ENCODE measurements around the gene MAG. TPM values are rescaled to one million over a fixed set of nuclear protein-coding genes. Genes with fewer than 3 reads are reported as not detected.

Gene MAG
- total RNA-seq, 2 donors from 2014 or later, result 0.61 to 1.7 TPM

- ATAC-seq (no peak), DNase-seq (ENCODE audit: low spot score in 2 of 2) (peak in 1 of 2 donors; percentile 41)
- Mint-ChIP-seq H3K36me3 (no peaks in the 10 kb centered on the region), H3K27ac (peak overlapping the region in 1 of 2 donors; percentile 29), H3K9me3 (no peaks in the 10 kb centered on the region)
These were observed 30.4 kb upstream of the MAG start for GRCh38 chr19:35261356-35262100.

DNA sequence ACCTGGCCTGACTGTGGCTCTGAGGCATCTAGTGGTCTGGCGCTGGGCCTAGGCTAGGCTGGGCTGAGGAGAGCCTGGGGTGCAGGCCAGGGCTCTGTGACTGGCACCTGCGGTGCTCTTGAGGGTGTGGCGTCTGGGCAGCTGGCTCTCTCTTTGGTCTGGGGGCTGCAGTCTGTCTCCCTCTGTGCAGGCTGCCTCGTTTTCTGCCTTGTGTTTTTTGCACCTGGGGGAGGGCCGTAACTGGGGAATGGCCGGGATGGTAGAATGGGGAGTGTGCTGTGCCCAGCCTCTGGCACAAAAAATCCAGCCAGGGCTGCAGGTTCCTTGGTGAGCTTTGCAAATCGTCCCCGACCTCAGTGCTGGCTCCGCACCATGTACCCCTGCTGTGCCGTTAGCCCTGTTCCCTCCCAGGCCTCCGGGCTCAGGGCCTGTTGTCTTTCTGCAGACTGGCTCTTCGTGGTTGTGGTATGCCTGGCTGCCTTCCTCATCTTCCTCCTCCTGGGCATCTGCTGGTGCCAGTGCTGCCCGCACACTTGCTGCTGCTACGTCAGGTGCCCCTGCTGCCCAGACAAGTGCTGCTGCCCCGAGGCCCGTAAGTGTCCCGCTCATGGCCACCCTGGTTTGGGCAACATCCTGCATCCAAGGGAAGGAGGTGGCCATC is 29.7 kb upstream of the MAG start:
- Mint-ChIP-seq H3K27ac (peak overlapping the region in 1 of 2 donors; percentile 40), H3K9me3 (no peaks in the 10 kb centered on the region), H3K36me3 (peaks cover 0 to under 1% of the 10 kb centered on the region in 2 donors)
- DNase-seq (ENCODE audit: low spot score in 2 of 2), result peak in 1 of 2 donors; percentile 51
- no peak for ATAC-seq

GRCh38 chr19:35264268-35265125 is 27.5 kb upstream of the MAG start:
- H3K27ac Mint-ChIP-seq, result peak overlapping the region; percentile 0 to 58
- H3K9me3 Mint-ChIP-seq, result no peaks in the 10 kb centered on the region
- ATAC-seq (no peak), DNase-seq (ENCODE audit: low spot score in 2 of 2) (peak in 1 of 2 donors; percentile 53)
- peaks cover 0 to 6% of the 10 kb centered on the region in 2 donors for H3K36me3 Mint-ChIP-seq

GRCh38 chr19:35265126-35265899 is 26.6 kb upstream of the MAG start:
- ATAC-seq, result no peak
- Mint-ChIP-seq H3K27ac (peak overlapping the region; percentile 22 to 82), H3K36me3 (peaks cover under 1 to 7% of the 10 kb centered on the region in 2 donors), H3K9me3 (no peaks in the 10 kb centered on the region)
- DNase-seq (ENCODE audit: low spot score in 2 of 2), result peak in 1 of 2 donors; percentile 53

- Mint-ChIP-seq H3K9me3 (no peaks in the 10 kb centered on the region), H3K36me3 (peaks cover 7 to 14% of the 10 kb centered on the region in 2 donors), H3K27ac (peak overlapping the region; percentile 22 to 82)
- DNase-seq (ENCODE audit: low spot score in 2 of 2) (peak in 1 of 2 donors; percentile 54), ATAC-seq (no peak)
These were observed 26.0 kb upstream of the MAG start for GRCh38 chr19:35265900-35266519.

GRCh38 chr19:35266520-35267352 is 25.2 kb upstream of the MAG start:
- Mint-ChIP-seq H3K9me3 (no peaks in the 10 kb centered on the region), H3K27ac (peak overlapping the region; percentile 95 to 97), H3K36me3 (peaks cover 7 to 19% of the 10 kb centered on the region in 2 donors)
- no peak for ATAC-seq
- peak in 1 of 2 donors; percentile 64 for DNase-seq (ENCODE audit: low spot score in 2 of 2)

DNA sequence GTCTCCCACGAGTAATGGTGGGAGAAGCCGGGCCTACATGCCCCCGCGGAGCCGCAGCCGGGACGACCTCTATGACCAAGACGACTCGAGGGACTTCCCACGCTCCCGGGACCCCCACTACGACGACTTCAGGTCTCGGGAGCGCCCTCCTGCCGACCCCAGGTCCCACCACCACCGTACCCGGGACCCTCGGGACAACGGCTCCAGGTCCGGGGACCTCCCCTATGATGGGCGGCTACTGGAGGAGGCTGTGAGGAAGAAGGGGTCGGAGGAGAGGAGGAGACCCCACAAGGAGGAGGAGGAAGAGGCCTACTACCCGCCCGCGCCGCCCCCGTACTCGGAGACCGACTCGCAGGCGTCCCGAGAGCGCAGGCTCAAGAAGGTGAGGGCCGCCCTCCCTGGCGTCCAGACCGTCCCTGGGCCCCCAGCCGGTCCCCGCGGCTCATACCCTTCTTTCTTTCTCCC is 24.6 kb upstream of the MAG start:
- peak overlapping the region; percentile 95 to 97 for H3K27ac Mint-ChIP-seq
- peak; percentile 46 to 69 for DNase-seq (ENCODE audit: low spot score in 2 of 2)
- H3K36me3 Mint-ChIP-seq, result peaks cover 7 to 23% of the 10 kb centered on the region in 2 donors
- peak in 1 of 2 donors; percentile 19 for ATAC-seq
- no peaks in the 10 kb centered on the region for H3K9me3 Mint-ChIP-seq

DNA sequence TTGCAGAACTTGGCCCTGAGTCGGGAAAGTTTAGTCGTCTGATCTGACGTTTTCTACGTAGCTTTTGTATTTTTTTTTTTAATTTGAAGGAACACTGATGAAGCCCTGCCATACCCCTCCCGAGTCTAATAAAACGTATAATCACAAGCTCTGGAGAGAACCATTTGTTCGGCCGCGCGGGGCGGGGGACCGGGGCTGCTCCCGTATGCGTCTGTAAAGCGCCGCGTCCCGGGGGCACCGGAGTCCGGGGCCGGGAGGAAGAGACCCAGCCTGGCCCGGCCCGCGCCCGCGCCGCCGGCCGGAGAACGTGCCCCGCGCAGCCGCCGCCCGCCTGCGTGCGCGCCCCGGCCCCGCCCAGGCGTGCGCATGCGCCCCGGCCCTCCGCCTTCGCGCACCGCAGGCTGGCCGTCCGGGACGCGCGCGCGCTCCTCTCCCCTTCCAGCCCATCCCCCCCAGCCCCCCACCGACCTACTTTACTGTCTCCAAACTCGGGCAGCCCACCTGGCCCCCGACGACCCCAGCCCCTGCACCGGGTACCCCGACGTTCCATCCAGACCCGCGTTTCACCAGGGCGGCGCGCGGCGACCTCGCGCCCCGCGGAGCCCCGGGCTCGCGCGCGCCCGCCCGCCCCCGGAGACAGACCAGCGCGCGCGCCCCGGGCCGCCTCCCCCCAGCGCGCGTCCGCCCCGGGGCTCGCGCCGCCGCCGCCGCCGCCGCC is 24.0 kb upstream of the MAG start:
- DNase-seq (ENCODE audit: low spot score in 2 of 2) (peak; percentile 78 to 81), ATAC-seq (peak; percentile 55 to 68)
- H3K27ac Mint-ChIP-seq, result peak overlapping the region; percentile 95 to 97
- no peaks in the 10 kb centered on the region for H3K9me3 Mint-ChIP-seq
- peaks cover 7 to 23% of the 10 kb centered on the region in 2 donors for H3K36me3 Mint-ChIP-seq

GRCh38 chr19:35268536-35269437 is 23.2 kb upstream of the MAG start, which contains the start of gene USF2:
Gene USF2 (plus strand): TSS chr19:35268962. CDS start chr19:35269102, 140 bp downstream.
- peak; percentile 52 to 68 for ATAC-seq
- Mint-ChIP-seq H3K36me3 (peaks cover 7 to 23% of the 10 kb centered on the region in 2 donors), H3K9me3 (no peaks in the 10 kb centered on the region), H3K27ac (peak within 1 kb of the TSS; percentile 95 to 97)
- DNase-seq (ENCODE audit: low spot score in 2 of 2), result peak; percentile 64 to 80

DNA sequence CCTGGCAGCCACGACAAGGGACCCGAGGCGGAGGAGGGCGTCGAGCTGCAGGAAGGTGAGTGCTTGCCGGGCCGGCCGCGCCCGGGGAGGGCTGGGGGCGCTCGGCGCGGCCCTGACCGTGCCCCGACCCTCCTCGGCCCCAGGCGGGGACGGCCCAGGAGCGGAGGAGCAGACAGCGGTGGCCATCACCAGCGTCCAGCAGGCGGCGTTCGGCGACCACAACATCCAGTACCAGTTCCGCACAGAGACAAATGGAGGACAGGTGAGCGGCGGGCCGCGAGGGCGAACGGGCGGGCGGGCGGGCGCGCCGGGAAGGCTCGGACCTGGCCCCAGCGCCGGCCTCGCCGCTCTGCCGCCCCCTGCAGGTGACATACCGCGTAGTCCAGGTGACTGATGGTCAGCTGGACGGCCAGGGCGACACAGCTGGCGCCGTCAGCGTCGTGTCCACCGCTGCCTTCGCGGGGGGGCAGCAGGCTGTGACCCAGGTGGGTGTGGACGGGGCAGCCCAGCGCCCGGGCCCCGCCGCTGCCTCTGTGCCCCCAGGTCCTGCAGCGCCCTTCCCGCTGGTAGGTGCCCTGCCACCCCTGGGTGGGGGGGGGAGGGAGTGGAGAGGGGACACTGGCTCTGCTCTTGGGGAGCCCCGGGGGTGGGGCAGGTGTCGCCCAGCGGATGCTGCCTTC is 22.4 kb upstream of the MAG start:
- peak; percentile 65 to 78 for ATAC-seq
- DNase-seq (ENCODE audit: low spot score in 2 of 2), result peak; percentile 77 to 89
- Mint-ChIP-seq H3K27ac (peak overlapping the region in 1 of 2 donors; percentile 50), H3K36me3 (peaks cover 7 to 23% of the 10 kb centered on the region in 2 donors), H3K9me3 (no peaks in the 10 kb centered on the region)

DNA sequence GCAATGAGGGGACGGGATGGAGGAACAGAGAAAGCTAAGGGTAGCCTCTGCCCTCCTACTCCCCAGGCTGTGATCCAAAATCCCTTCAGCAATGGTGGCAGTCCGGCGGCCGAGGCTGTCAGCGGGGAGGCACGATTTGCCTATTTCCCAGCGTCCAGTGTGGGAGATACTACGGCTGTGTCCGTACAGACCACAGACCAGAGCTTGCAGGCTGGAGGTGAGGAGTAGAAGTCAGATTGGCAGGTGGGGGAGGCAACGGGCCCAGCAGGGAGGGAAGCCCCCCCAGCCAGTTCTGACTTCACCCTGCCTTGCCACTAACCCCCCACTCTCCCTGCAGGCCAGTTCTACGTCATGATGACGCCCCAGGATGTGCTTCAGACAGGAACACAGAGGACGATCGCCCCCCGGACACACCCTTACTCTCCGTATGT is 21.6 kb upstream of the MAG start:
- H3K27ac Mint-ChIP-seq, result no peak overlapping the region
- H3K9me3 Mint-ChIP-seq, result no peaks in the 10 kb centered on the region
- ATAC-seq, result no peak
- DNase-seq (ENCODE audit: low spot score in 2 of 2), result no peak
- H3K36me3 Mint-ChIP-seq, result peaks cover 7 to 23% of the 10 kb centered on the region in 2 donors

GRCh38 chr19:35271546-35271945 is 20.4 kb upstream of the MAG start:
- H3K27ac Mint-ChIP-seq, result peak overlapping the region; percentile 33 to 83
- H3K9me3 Mint-ChIP-seq, result no peaks in the 10 kb centered on the region
- ATAC-seq, result no peak
- H3K36me3 Mint-ChIP-seq, result peaks cover 7 to 28% of the 10 kb centered on the region in 2 donors
- DNase-seq (ENCODE audit: low spot score in 2 of 2), result no peak

All from activated naive CD4-positive, alpha-beta T cell treated with anti-CD3 and anti-CD28 coated beads, Interleukin-2, amount 50 U/mL, for 72 hours (primary cell).